ENCODE data around the gene SRMS. TPM values are rescaled to one million over a fixed set of nuclear protein-coding genes. Genes with fewer than 3 reads are reported as not detected.
A peak's percentile ranks its signal among the peaks of the same experiment; 100 is the strongest.

Gene SRMS
- total RNA-seq, 1 experiment from 2014 or later: 3.2 TPM

- CTCF ChIA-PET: interaction anchor here (0.6 to 3.3 kb wide), 24 partner anchors 9 to 585 kb away, joined by 3 to 30 read pairs (median 5); partner anchors contain the start of genes ARFRP1, HELZ2, PPDPF and PRPF6
- Histone ChIP-seq H3K4me3 (replicated peaks in 1 of 2; ENCODE audit: low read depth in 1 of 2, low read length in 2 of 2) (peak within 1 kb of the TSS; percentile 67), H3K27me3 (ENCODE audit: insufficient read depth, low read length) (no peaks in the 10 kb centered on the region), H3K27ac (ENCODE audit: low read depth, low read length) (peak within 1 kb of the TSS; percentile 97), H3K9ac (ENCODE audit: low read length) (peak within 1 kb of the TSS; percentile 76), H2AFZ (ENCODE audit: low read depth, low read length, poor library complexity, severe bottlenecking) (no peak within 1 kb of the TSS), H4K20me1 (ENCODE audit: insufficient read depth) (no peaks in the 10 kb centered on the region), H3K79me2 (ENCODE audit: insufficient read depth, low read length) (no peaks in the 10 kb centered on the region), H3K4me2 (ENCODE audit: low read length) (peak within 1 kb of the TSS; percentile 99), H3K4me1 (ENCODE audit: control insufficient read depth in 1 of 2, insufficient read depth in 2 of 2, low read length in 2 of 2) (peaks cover 41 to 82% of the 10 kb centered on the region in 2 experiments), H3K36me3 (ENCODE audit: control insufficient read depth in 1 of 2, insufficient read depth in 2 of 2, low read length in 2 of 2) (no peaks in the 10 kb centered on the region), H3K9me2 (ENCODE audit: insufficient read depth) (no peaks in the 10 kb centered on the region), H3K9me3 (ENCODE audit: control insufficient read depth in 1 of 2, insufficient read depth in 1 of 2, low read depth in 1 of 2, low read length in 2 of 2) (no peaks in the 10 kb centered on the region)
- ATAC-seq (peak; percentile 48), DNase-seq (ENCODE audit: low read depth, low spot score) (no peak)
- POLR2A ChIA-PET: interaction anchor here (0.9 to 3.3 kb wide), 9 partner anchors 8 to 443 kb away, joined by 3 to 9 read pairs (median 4); partner anchors contain the start of genes PPDPF and TPD52L2
- TF ChIP-seq EGR1 (IDR thresholded peaks at IDR 0.05; ENCODE audit: low read depth) (no peak), FOSL1 (IDR thresholded peaks at IDR 0.05; ENCODE audit: low read depth) (no peak), POLR2AphosphoS5 (IDR thresholded peaks at IDR 0.05; ENCODE audit: low read depth, low read length) (peak; percentile 29; the same call in 1 of the 2 replicates), YY1 (IDR thresholded peaks at IDR 0.05; ENCODE audit: extremely low read depth, insufficient replicate concordance, low read depth, low read length) (peak; percentile 4), REST (IDR thresholded peaks at IDR 0.05; ENCODE audit: low read depth) (no peak), ZFX (IDR thresholded peaks at IDR 0.05) (peak; percentile 56), TCF7L2 (IDR thresholded peaks at IDR 0.05; ENCODE audit: borderline replicate concordance, extremely low read depth, insufficient read depth, insufficient read length) (no peak), MAX (IDR thresholded peaks at IDR 0.05) (no peak)
- RAD21 ChIA-PET (ENCODE audit: low non-redundant PET in 1 of 2, low total read pairs in 2 of 2, uncharacterized antibody in 2 of 2, unreplicated experiment in 2 of 2): interaction anchor here (0.8 to 2.0 kb wide), 6 partner anchors 16 to 328 kb away, joined by 3 to 8 read pairs (median 4); partner anchors contain the start of genes PPDPF (in 1 of the 2) and TPD52L2 (in 1 of the 2)
- BruUV-seq (replicated peaks): no TSS peak
- intact Hi-C loops (cut with micrococcal nuclease): loop anchor here (5.0 to 10.0 kb wide), 5 partner anchors 90 to 160 kb away; partner anchors contain the start of genes GMEB2 and TNFRSF6B
These were observed 10.5 kb downstream of the SRMS start, which contains the start of gene PTK6 for GRCh38 chr20:63536997-63537524. PTK6 (minus strand) TSS chr20:63537376; CDS start chr20:63537314, 62 bp downstream.
